ENCODE measurements around the gene DEFB129.
"Not testable (repeated sequence)": the region's sequence is repeated elsewhere in the genome, so short reads cannot be mapped to it uniquely, and the experiment has no call there.

DEFB129 gene, protein sequence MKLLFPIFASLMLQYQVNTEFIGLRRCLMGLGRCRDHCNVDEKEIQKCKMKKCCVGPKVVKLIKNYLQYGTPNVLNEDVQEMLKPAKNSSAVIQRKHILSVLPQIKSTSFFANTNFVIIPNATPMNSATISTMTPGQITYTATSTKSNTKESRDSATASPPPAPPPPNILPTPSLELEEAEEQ

GRCh38 chr20:226958-227357 lies at the start of gene DEFB129:
Gene DEFB129 (plus strand): TSS chr20:227258. CDS start chr20:227289, 31 bp downstream.
- DNase-seq = no peak

DNA sequence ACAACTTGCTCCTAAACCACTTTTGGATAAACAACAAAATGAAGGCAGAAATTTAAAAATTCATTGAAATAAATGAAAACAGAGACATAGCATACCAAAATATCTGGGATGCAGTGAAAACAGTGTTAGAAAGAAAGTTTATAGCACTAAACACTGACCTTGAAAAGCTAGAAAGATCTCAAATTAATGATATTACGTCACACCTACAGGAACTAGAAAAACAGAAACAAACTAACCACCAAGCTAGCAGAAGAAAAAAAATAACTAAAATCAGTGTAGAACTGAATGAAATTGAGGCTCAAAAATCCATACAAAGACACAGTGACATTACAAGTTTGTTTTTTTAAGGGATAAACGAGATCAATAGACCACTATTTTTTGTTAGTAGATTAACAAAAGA lies 42.8 kb upstream of the DEFB129 start:
- no peak for DNase-seq

- no peak for DNase-seq
These were observed 39.3 kb upstream of the DEFB129 start for GRCh38 chr20:187733-188132.

DNA sequence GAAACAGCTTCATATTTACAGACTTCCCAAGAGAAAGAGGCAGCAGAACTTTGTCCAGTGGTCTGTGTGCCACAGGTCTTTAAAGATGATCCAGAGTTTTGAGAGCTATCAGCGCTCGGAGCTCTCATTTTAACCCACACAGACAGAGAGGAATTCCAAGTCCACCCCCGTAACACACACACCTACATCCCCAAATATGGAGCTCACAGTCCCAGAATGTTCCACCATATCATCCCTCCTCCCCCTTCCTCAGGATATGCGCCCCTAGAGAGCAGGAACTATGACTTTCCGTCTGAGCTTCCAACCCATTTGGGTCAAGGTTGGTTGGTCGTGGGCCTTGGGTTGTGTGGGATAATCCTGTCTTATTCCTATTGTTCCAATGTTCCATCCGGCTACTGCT lies 37.4 kb upstream of the DEFB129 start, which contains the start of gene DEFB128:
DEFB128 (minus strand) TSS at position 101 of the 400 bp plus-strand sequence; CDS start at position 13, 88 bp downstream.
- no peak for DNase-seq

DNA sequence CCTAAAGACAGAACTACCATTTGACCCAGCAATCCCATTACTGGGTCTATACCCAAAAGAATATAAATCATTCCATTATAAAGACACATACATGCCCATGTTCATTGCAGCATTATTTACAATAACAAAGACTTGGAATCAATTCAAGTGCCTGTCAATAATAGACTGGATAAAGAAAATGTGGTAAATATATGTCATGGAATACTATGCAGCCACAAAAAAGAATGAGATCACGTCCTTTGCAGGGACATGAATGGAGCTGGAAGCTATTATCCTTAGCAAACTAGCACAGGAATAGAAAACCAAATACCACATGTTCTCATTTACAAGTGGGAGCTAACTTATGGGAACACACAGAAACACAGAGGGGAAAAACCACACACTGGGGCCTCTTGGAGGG lies 28.8 kb upstream of the DEFB129 start:
- DNase-seq = no peak

DNA sequence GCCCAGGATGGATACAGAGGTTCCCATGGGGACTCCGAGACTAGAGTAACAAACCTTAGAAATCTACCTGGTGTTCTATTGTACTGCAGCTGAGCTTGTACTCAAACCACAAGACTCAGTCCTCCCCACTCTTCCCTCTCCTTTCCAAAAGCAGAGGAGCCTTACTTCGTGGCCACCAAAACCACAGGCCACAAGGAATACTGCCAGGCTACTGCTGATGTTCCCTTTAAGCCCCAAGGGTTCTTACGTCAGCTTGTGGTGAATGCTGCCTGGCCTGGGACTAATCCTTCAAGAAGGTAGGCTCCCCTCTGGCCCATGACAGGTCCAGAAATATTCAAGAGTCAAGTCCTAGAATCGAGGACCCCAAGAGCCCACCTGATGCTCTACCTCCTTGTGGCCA lies 27.1 kb upstream of the DEFB129 start:
- DNase-seq = no peak

GRCh38 chr20:203630-204029 lies 23.4 kb upstream of the DEFB129 start:
- not testable (repeated sequence) for DNase-seq

DNA sequence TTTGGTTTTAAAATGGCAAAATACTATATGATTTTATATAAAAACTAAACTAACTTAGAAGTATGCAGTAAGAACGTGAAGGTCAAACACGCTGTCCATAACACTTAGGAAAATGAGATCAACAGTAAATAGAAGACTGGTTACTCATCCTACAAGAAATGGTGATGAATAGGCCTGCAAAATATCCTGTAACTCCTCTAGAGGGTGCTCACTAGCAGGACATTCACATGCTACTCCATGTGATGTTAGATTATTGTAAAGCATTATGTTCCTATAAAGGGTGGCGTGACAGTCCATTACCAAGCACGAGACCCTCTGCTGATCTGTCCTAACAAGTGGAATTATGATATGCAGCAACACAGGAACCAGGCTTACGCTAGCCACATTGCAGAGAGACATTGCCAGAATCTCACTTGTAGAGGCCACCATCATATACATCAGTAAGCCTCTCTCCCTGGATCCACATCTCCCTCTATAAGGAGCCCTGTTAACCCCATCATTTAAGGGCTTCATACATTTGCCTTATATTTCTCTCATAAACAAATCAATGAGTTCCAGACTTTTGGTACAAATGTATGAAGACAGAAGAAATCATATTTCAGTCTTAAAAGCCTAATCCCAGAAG lies 18.0 kb upstream of the DEFB129 start:
- DNase-seq = peak; percentile 6

- no peak for DNase-seq
These were observed 16.1 kb upstream of the DEFB129 start for GRCh38 chr20:210809-211502.

- DNase-seq = no peak
These were observed 12.7 kb upstream of the DEFB129 start for GRCh38 chr20:214383-214782.

GRCh38 chr20:215796-216195 lies 11.3 kb upstream of the DEFB129 start:
- no peak for DNase-seq

- no peak for DNase-seq
These were observed 9.8 kb upstream of the DEFB129 start for GRCh38 chr20:217266-217665.

DNA sequence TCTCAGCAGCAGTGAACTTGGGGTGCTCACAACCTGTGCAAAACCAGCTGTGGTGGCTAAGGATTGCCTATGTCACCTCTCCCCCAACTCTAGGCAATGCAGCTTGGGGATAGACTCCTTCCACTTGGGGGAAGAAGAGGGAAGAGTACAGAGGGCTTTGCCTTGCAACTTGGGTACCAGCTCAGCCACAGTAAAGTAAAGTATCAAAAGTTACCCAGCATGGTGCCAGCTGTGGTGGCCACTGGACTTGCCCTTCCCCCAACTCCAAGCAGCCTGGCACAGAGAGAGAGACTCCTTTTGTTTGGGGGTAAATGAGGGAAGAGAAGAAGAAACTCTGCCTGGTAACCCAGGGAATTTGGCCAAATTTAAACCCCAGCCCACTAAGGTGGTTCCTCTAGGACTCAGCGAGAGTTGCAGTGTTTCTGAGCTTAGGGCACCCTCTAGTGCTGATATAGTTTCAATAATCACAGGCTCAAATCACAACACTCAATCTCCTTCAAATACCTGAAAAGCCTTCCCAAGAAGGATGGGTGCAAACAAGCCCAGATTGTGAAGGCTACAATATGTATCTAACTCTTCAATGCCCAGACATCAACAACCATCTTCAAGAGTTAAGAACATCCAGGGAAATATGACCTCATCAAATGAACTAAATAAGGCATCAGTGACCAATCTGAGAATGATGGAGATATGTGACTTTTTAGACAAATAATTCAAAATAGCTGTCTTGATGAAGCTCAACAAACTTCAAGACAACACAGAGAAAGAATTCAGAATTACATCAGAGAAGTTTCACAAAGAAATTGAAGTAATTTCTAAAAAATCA lies 7.6 kb upstream of the DEFB129 start:
- no peak for DNase-seq

GRCh38 chr20:221258-221830 lies 5.7 kb upstream of the DEFB129 start:
- DNase-seq = no peak

- DNase-seq = not testable (repeated sequence)
These were observed 1.2 kb upstream of the DEFB129 start for GRCh38 chr20:225879-226278.

DNA sequence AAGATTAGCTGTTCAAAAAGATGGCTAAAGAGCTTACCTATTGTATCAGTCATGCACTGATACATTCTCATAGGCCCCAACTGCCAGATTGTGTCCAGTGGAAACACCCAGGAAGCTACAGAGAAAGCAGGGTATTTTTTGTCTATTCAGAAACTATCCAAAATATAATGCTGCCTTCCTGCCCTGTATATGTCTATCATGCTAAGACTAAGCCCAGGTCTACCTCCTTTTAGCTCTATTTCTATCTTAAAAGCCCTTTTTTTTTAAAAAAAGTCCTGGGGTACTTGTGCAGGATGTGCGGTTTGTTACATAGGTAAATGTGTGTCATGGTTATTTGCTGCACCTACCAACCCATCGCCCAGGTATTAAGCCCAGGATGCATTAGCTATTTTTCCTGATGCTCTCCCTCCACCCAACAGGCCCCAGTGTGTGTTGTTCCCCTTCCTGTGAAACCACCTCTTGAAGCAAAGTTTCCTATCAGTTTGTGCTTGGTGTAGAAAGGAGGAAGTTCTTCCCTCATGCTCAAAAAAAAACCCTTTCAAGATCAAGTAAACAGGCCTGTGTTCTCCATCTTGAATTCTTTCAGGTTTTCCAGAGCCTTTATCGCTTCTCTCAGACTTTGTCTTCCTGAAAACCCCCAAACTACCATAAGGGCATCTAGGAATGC lies 514 bp downstream of the DEFB129 start:
- no peak for DNase-seq

DNA sequence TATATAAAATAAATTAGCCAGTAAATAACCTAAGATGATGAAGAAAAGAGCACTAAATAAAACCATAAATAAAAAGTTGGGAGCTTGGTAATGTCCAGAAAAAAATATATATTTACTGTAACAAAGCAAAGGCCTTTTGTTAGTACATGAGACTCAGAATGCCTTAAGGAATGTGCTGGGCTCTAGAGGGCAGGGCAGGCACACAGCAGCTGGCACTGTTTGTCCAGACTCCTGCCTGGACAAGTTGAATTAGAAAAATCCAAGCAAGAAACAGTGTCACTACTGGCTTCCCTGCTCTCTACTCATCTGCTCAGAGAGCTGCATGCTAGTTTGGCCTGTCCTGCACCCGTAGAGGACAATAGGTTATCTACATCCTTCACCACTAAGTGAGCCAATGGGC lies 8.8 kb downstream of the DEFB129 start:
- DNase-seq = no peak

DNA sequence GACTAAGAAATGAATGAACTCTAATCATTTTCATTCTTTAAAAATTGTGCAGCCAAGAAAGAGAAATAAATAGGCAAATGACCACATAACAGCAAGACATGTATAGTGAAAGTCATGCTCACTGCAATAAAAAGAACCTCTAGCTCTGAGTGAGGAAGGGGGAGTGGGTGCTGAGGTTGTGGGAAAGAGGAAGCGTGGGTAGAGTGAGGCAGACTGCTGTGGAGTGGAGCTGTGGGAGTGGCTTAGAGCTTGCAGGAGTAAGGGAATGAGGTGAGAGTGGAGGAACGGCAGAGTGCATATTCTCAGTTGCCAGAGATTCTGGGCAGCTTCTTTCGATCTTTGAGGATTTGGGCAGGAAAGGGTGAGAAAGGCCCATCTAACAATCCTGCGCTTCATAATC lies 10.4 kb downstream of the DEFB129 start:
- no peak for DNase-seq

DNA sequence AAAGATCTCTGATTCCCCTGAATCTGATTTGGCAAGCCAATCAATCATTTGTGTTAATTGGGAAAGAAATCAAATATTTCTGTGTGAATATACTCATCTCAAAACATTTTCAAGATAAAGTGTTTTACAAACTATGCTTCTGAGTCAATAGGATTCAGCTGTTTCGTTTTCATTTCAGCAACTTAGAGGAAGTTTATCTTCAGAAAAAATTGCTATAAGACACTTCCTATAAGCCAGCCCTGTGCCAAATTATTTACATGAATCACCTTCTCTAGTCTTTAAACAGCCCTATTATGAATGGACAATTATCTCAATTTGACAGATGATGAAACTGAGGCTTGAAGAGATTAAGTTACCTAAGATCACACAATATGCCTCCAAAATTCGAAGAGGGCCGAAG lies 10.9 kb downstream of the DEFB129 start:
- no peak for DNase-seq

DNA sequence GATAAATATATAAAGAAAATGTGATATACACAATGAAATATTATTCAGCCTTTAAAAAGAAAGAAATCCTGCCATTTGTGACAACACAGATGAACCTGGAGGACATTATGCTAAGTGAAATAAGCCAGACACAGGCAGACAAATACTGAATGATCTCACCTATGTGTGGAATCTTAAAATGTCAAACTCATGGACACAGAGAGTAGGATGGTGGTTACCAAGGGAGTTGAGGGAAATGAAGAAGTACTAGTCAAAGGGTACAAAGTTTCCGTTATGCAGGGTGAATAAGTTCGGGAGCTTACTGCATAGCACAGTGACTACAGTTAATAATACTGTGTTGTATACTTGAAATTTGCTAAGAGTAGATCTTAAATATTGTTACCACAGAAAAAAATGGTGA lies 15.8 kb downstream of the DEFB129 start:
- no peak for DNase-seq

- DNase-seq = no peak
These were observed 24.3 kb downstream of the DEFB129 start for GRCh38 chr20:251354-251753.

- no peak for DNase-seq
These were observed 25.7 kb downstream of the DEFB129 start for GRCh38 chr20:252801-253200.
